GM19043 (cell line): ENCODE measurements around the gene AFDN.

Experiments
- ATAC-seq: cut with Tn5 transposase; IDR thresholded peaks from one replicate; pipeline ENCODE4 v1.9.1; 2021; ENCODE audit warnings: low read depth; ENCODE audit not compliant: unreplicated experiment

The AFDN gene

DNA sequence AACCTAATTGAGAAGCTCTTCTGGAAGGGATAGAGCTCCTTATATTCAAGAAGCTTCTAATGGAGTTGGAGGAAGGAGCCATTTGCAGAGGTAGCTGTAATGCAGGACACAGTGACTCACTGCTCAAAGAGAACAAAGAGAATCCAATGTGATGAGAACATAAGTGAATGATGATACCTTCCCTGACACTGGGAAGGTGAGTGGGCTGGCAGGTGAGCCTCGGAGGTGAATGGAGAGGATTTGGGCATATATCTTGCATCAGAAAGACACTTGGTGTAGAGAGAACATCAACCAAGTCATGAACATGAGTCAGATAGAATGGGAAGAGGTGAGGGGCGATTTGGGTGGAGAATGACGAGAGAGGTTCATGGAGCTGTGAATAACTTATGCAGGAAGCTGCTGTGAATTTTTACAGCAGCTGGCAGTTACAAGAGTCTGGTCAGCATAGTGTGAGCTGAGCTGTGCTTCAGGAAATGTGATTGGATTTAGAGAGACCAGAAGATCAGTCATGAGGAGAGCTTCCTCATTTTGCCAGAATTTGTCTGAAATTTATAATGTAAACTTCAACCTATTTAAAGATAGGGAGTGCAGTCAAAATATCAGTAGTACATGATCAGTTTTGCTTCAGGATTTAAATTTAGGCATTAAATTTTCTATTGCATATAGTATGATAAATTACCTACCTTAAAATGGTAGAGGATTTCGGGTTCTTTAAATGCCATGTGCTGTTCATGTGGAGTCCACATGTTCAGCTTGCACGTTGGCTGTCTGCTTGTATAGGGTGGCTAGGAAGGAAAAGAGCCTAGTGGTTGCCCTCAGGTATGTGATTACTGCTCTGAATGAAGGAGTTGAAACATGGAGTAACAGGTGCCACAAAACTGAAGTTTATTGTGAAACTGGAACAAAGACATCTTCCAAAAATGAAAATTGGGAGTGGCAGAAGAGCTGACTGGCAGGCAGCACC lies 111.5 kb downstream of the AFDN start:
- ATAC-seq: no peak

DNA sequence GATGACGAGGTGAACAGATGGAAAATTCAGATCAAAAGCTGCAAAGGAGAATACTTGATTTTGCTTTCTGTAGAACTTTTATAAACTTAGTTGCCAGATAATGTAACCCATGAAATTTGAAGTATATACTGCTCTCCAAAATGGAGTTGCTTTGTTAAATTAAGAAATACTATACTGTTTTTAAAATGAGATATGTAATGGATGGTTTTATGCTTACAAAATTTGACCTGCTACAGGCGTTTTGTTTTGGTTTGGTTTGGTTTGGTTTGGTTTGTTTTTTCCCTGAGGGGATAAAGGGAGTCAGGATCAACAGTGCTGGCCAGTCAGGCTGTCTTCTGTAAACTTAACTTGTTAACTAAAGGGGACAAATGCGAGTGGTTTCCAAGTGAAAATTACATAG lies 115.1 kb downstream of the AFDN start:
- ATAC-seq: no peak

GRCh38 chr6:167944130-167944529 lies 117.4 kb downstream of the AFDN start:
- ATAC-seq: no peak

- ATAC-seq: no peak
Measured at GRCh38 chr6:167946007-167946406, 119.3 kb downstream of the AFDN start.

- no peak for ATAC-seq
Measured at GRCh38 chr6:167946604-167947003, 119.9 kb downstream of the AFDN start.

GRCh38 chr6:167947716-167948115 lies 121.0 kb downstream of the AFDN start:
- no peak for ATAC-seq

DNA sequence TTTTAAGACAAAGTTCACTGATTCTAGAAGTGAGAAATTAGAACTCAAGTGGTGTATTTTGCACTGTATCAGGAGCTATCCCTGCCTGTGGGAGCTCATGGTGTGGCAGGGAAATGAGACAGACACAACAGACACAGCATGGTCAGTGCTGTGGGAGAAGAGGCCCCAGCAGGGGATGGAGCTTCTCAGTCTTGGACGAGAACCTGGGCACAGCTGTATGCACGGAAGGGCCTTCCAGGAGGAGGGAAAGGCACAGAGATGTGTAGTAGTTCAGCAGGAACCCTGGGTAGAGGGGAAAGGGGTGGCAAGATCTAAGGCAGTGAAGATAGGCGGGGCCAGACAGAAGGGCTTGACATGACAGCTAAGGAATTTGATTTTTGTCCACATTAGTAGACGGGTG lies 122.0 kb downstream of the AFDN start:
- no peak for ATAC-seq

- no peak for ATAC-seq
Measured at GRCh38 chr6:167949121-167949684, 122.5 kb downstream of the AFDN start.

DNA sequence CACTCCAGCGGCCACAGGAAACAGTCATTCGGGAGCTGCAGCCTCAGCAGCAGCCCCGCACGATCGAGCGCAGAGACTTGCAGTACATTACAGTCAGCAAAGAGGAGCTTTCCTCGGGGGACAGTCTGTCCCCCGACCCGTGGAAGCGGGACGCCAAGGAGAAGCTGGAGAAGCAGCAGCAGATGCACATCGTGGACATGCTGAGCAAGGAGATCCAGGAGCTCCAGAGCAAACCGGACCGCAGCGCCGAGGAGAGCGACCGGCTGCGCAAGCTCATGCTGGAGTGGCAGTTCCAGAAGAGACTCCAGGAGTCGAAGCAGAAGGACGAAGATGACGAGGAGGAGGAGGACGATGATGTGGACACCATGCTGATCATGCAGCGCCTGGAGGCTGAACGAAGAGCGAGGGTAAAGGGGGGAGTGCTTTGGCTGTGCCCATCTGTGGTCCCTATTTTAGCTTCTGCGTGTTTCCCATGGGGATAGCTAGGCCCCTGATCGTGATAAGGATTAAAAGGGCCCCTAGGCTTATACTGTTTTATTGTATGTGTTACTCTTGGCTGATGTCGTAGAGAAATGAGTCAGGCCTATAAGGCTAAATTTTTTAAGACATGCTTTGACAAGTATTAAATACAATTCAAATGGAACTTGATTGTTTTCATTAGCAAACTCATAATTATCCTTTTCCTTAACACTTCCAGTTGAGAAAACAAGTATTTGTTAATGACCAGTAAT lies 125.2 kb downstream of the AFDN start:
- ATAC-seq: no peak

DNA sequence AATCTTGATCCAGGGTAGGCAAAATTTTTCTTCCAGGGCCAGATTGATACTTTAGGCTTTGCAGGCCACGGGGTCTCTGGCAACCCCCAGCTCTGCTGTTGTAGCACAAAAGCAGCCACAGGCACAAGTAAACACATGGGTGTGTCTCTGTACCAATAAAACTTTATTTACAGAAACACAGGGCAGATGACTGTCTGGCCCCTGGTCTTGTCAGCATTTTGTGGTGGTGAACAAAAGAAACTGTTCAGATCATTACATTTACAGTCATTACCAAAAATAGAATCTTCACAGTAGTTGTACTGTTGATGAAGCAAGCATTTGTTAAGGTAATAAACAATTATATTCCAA lies 125.8 kb downstream of the AFDN start:
- no peak for ATAC-seq

GRCh38 chr6:167953551-167953950 lies 126.8 kb downstream of the AFDN start:
- ATAC-seq: no peak

GRCh38 chr6:167954151-167954550 lies 127.4 kb downstream of the AFDN start:
- ATAC-seq: no peak

GRCh38 chr6:167956491-167956890 lies 129.8 kb downstream of the AFDN start:
- no peak for ATAC-seq

GRCh38 chr6:167956983-167957492 lies 130.3 kb downstream of the AFDN start:
- ATAC-seq: no peak

DNA sequence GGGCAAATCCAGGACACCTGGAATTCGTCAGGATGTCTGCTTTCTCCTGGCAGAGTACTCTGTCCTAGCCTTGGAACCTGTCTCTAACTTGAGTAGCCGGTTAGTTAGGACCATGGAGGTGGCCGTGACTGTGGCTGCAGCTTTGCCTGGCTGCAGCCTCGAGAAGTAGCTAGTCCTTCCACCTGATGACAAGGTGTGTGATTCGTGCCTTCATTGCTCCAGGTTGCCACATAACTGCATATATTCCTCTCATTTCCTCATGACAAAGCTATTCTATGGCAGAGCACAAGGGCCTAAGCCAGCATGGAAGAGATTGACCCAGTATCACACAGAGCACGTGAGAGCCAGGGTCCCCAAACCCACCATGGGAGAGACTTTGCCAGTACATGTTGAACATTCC lies 130.9 kb downstream of the AFDN start:
- ATAC-seq: no peak

DNA sequence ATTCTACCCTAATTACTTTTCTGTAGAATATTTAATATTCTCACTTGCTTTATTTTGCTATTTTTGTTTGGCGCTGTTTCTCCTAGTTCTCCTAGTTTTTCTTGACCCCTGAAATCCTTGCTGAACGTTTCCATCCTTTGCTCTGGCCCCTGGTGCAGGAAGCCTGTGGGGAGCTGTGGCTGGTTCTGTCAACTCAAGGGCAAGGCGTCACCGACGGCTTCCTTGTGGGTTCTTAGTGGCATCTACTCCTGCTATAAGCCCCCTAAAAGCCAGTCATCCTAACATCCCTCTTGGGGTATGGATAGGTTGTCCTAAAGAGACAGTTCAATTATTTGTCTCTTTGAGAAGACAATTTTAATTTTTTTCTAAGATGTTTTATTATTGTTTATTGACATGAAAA lies 133.9 kb downstream of the AFDN start:
- ATAC-seq: no peak

GRCh38 chr6:167962711-167963110 lies 136.0 kb downstream of the AFDN start:
- no peak for ATAC-seq

DNA sequence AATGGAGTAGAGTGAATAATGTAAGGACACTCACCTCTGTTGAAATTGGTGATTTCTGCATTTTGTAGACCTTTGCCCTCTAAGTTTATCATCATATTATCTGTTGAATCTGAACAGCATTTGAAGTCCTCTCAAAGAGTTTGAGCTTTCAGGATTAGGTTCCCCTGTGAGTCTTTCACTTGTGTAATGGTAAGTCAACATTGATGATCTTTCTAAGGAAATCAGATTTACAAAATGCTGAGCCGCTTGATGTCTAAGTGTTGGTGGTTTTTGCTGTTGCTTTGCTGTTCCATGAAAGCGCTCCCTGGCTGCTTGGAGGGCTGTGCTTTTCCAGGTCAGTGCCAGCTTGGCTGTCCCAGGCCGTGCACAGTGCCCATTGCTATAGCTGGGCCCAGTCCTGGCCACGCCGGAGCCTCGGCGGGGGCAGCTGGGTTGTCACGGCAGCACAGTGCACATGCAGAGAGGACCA lies 136.9 kb downstream of the AFDN start:
- ATAC-seq: no peak

DNA sequence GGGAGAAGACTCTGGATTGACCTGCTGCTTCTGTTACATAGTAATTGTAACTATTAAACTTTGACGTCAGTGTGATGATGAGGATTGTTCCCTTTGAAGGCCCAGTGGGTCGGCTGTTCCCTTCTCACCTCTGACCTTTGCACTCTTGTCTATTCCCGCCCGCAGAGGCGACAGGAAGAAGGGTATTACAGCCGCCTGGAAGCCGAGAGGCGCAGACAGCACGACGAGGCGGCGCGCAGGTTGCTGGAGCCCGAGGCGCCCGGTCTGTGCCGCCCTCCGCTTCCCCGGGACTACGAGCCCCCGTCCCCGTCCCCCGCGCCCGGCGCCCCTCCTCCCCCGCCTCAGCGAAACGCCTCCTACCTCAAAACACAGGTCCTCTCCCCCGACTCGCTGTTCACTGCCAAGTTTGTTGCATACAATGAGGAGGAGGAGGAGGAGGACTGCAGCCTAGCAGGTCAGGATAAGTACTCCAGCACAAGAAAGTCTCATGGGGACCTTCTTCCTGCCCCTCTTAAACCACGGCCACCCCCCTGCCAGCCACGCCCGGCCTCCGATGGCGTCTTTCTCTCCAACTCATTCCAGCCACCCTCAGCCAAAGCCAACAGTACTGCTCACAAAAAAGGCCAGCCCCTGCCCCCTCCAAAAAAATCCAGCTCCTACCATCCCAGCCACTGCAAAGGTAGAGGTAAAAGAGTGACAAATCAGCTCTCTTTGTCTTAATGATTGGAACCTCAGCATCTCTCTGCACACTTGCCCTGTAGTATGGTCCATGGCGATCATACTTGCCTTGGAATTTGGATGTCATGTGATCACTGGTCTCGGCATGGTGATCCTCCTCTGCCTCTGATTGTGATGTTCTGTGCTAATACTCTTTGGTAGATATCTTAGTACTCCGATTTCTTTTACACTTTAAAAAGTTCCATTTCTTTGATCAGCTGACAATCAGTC lies 139.2 kb downstream of the AFDN start:
- ATAC-seq: no peak

- ATAC-seq: no peak
Measured at GRCh38 chr6:167966540-167966905, 139.8 kb downstream of the AFDN start.
